B cell (primary cell): ENCODE results near the gene ELMOD3. TPM values are rescaled to one million over a fixed set of nuclear protein-coding genes. Genes with fewer than 3 reads are reported as not detected.
"Not testable (repeated sequence)": the region's sequence is repeated elsewhere in the genome, so short reads cannot be mapped to it uniquely, and the experiment has no call there.

ENCODE experiments used
- ATAC-seq: fragments of 200-7000 bp; cut with Tn5 transposase; one replicate; pipeline ENCODE4 v1.10.0; 2021; ENCODE audit warnings: low read depth, mild to moderate bottlenecking, moderate number of reproducible peaks, moderate library complexity
- CTCF ChIA-PET: fragments of 350-600 bp; sonication (Branson Sonifier 250); formaldehyde crosslinking; loops from one replicate; lab custom pipeline; 2021; ENCODE audit warnings: antibody characterized with exemption, inconsistent platforms; lab: Charles Lee
- POLR2A ChIA-PET: fragments of 350-600 bp; sonication (Branson Sonifier 250); formaldehyde crosslinking; loops from one replicate; lab custom pipeline; 2021; ENCODE audit warnings: antibody characterized with exemption; lab: Charles Lee
- DNase-seq: peaks from one replicate; pipeline ENCODE4 v3.0.0; 2013
- H2AFZ ChIP-seq: 2 replicates; pipeline ENCODE4 v1.6.1; 2012; ENCODE audit warnings: mild to moderate bottlenecking, low read depth, low read length; ENCODE audit not compliant: insufficient read depth, poor library complexity, severe bottlenecking
- H3K27ac ChIP-seq, 2 donors: 1 replicate in 1 of 2; 2 replicates in 1 of 2; pipeline ENCODE4 v1.5.1; 2012 to 2013; ENCODE audit warnings: low read length in 2 of 2, mild to moderate bottlenecking in 2 of 2, moderate library complexity in 1 of 2
- H3K27me3 ChIP-seq, 4 experiments: fragments of 200-600 bp in 1 of 4; sonication (generic) in 1 of 4; replicated peaks in 1 of 4; 1 replicate in 2 of 4; 2 replicates in 2 of 4; pipeline versions ENCODE4 v1.6.1 to v1.7.0; 2013 to 2016; ENCODE audit warnings: low read length in 3 of 4, mild to moderate bottlenecking in 2 of 4, mixed read lengths in 1 of 4, moderate library complexity in 1 of 4; ENCODE audit not compliant: insufficient read depth in 4 of 4, control insufficient read depth in 3 of 4; ENCODE audit errors: control extremely low read depth in 1 of 4
- H3K36me3 ChIP-seq, 2 experiments: replicated peaks in 1 of 2; 1 replicate in 1 of 2; 2 replicates in 1 of 2; pipeline versions ENCODE4 v1.6.1 to v1.7.1; 2013; ENCODE audit warnings: low read length in 1 of 2; ENCODE audit not compliant: insufficient read depth in 2 of 2, control insufficient read depth in 1 of 2; ENCODE audit errors: control extremely low read depth in 1 of 2, extremely low read depth in 1 of 2
- H3K4me1 ChIP-seq, 2 donors: fragments of 200-600 bp in 1 of 2; sonication (generic) in 1 of 2; 1 replicate in 1 of 2; 2 replicates in 1 of 2; pipeline versions ENCODE4 v1.5.1 to v1.6.1; 2013 to 2017; ENCODE audit warnings: low read length in 2 of 2; ENCODE audit not compliant: control insufficient read depth in 2 of 2, insufficient read depth in 2 of 2
- H3K4me2 ChIP-seq: replicated peaks from 2 replicates; pipeline ENCODE3; 2012; ENCODE audit warnings: mild to moderate bottlenecking, low read depth, low read length; ENCODE audit not compliant: poor library complexity, severe bottlenecking
- H3K4me3 ChIP-seq, 5 experiments: fragments of 200-600 bp in 1 of 5; sonication (generic) in 1 of 5; 1 replicate in 3 of 5; 2 replicates in 2 of 5; pipeline versions ENCODE4 v1.5.1 to v1.7.0; 2011 to 2016; ENCODE audit warnings: low read length in 4 of 5, mild to moderate bottlenecking in 4 of 5, low read depth in 2 of 5, control low read depth in 1 of 5, moderate library complexity in 1 of 5; ENCODE audit not compliant: insufficient read depth in 1 of 5; ENCODE audit errors: control extremely low read depth in 1 of 5, extremely low read depth in 1 of 5
- H3K79me2 ChIP-seq: fragments of 200-600 bp; sonication (generic); one replicate; pipeline ENCODE4 v1.6.0; 2016; ENCODE audit warnings: low read length; ENCODE audit not compliant: control insufficient read depth, insufficient read depth
- H3K9ac ChIP-seq: fragments of 200-600 bp; sonication (generic); 2 replicates; pipeline ENCODE4 v1.6.1; 2017; ENCODE audit warnings: mild to moderate bottlenecking, low read length, moderate library complexity
- H3K9me3 ChIP-seq, 3 donors: one replicate each; pipeline versions ENCODE4 v1.6.1 to v1.7.1; 2013; ENCODE audit warnings: low read length in 2 of 3; ENCODE audit not compliant: control insufficient read depth in 2 of 3, insufficient read depth in 1 of 3; ENCODE audit errors: control extremely low read depth in 1 of 3
- H4K20me1 ChIP-seq: 2 replicates; pipeline ENCODE4 v1.6.0; 2012; ENCODE audit warnings: mild to moderate bottlenecking, low read length; ENCODE audit not compliant: insufficient read depth, control insufficient read depth, poor library complexity, severe bottlenecking
- H3K27ac Mint-ChIP-seq: one replicate; pipeline ENCODE4 v1.8.0; 2021; ENCODE audit warnings: mixed read lengths
- H3K27me3 Mint-ChIP-seq: one replicate; pipeline ENCODE4 v1.8.0; 2021; ENCODE audit warnings: mixed read lengths
- H3K4me1 Mint-ChIP-seq: one replicate; pipeline ENCODE4 v1.8.0; 2021; ENCODE audit warnings: mixed read lengths
- H3K4me3 Mint-ChIP-seq: one replicate; pipeline ENCODE4 v1.8.0; 2021; ENCODE audit warnings: mixed read lengths
- H3K9me3 Mint-ChIP-seq: one replicate; pipeline ENCODE4 v1.8.0; 2022; ENCODE audit warnings: mixed read lengths; ENCODE audit not compliant: insufficient read depth
- EZH2 ChIP-seq: IDR thresholded peaks from 2 replicates; pipeline ENCODE4 v1.6.1; 2012; ENCODE audit warnings: borderline replicate concordance, low read depth, mild to moderate bottlenecking, moderate library complexity, low read length; ENCODE audit not compliant: insufficient read depth, poor library complexity, severe bottlenecking
- WGBS: methylation state at CpG from one replicate; pipeline ENCODE4 v1.1.5; 2013; ENCODE audit warnings: missing lambda C conversion rate; ENCODE audit not compliant: insufficient coverage; 5-methylcytosine and 5-hydroxymethylcytosine counted together
- intact Hi-C: fragments of 100-400 bp; cut with micrococcal nuclease; formaldehyde crosslinking; loops from one replicate; pipeline ENCODE4 v1.10.0; 2022
- polyA plus RNA-seq: library from polyadenylated mRNA; depleted of rRNA; stranded (reverse); fragments of >200 nt; gene quantifications from 2 replicates; pipeline ENCODE4 v1.2.3, GENCODE V29; 2012
- total RNA-seq, 2 donors: library from RNA; stranded (reverse); fragments of 120-200 nt in 1 of 2; gene quantifications; 1 replicate in 1 of 2; 2 replicates in 1 of 2; pipeline versions ENCODE4 v1.2.3 to v1.2.4, GENCODE V29; 2013 to 2022
- TF ChIP-seq, protein P1 (sequence below): fragments of 200-600 bp; IDR thresholded peaks from one replicate; pipeline ENCODE4 v1.8.0; 2022; ENCODE audit warnings: antibody characterized with exemption, mild to moderate bottlenecking

The ELMOD3 gene
- total and polyA plus RNA-seq, 2 donors (not counting 1 experiment from before 2014, with no cell fraction given): 34.3 to 57.6 TPM

DNA sequence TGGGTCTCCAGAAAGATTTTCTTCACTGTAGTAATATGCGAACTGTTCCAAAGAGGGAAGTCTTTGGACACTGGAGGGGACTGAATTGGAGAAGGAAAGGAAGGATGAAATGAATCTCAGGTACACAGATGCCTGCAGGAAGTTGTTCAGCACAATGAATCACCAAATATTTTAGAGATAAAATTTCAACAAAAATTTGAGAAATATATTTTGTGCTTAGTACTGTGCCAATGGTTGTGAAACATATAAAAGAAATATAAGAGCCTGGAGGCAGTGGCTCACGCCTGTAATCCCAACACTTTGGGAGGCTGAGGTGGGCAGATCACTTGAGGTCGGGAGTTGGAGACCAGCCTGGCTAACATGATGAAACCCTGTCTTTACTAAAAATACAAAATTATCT, 3.2 kb downstream of the ELMOD3 start:
- H3K36me3 ChIP-seq: peaks cover 2 to 18% of the 10 kb centered on the region in 2 experiments
- H3K4me3 ChIP-seq: no peak overlapping the region
- ChIA-PET POLR2A (interaction anchor here (0.7 to 1.2 kb wide), 2 partner anchors 25 to 30 kb away, joined by 4 to 6 read pairs; partner anchors contain the start of gene TGOLN2), CTCF (interaction anchor here (1.0 kb wide), 1 partner anchor 279 kb away, joined by 3 read pairs; no protein-coding TSS in a partner anchor)
- H3K9me3 ChIP-seq: no peaks in the 10 kb centered on the region
- Mint-ChIP-seq H3K27me3 (no peaks in the 10 kb centered on the region), H3K27ac (no peak overlapping the region), H3K4me1 (peaks cover 38% of the 10 kb centered on the region), H3K9me3 (no peaks in the 10 kb centered on the region), H3K4me3 (no peak overlapping the region)
- no peak overlapping the region for H2AFZ ChIP-seq
- H4K20me1 ChIP-seq: no peaks in the 10 kb centered on the region
- no peak for ATAC-seq
- no peak overlapping the region for H3K9ac ChIP-seq
- intact Hi-C loops: no loop called here
- peaks cover 19 to 26% of the 10 kb centered on the region in 2 donors for H3K4me1 ChIP-seq
- DNase-seq: no peak
- H3K27me3 ChIP-seq: no peaks in the 10 kb centered on the region
- TF ChIP-seq EZH2: no peak
- TF ChIP-seq, protein P1, sequence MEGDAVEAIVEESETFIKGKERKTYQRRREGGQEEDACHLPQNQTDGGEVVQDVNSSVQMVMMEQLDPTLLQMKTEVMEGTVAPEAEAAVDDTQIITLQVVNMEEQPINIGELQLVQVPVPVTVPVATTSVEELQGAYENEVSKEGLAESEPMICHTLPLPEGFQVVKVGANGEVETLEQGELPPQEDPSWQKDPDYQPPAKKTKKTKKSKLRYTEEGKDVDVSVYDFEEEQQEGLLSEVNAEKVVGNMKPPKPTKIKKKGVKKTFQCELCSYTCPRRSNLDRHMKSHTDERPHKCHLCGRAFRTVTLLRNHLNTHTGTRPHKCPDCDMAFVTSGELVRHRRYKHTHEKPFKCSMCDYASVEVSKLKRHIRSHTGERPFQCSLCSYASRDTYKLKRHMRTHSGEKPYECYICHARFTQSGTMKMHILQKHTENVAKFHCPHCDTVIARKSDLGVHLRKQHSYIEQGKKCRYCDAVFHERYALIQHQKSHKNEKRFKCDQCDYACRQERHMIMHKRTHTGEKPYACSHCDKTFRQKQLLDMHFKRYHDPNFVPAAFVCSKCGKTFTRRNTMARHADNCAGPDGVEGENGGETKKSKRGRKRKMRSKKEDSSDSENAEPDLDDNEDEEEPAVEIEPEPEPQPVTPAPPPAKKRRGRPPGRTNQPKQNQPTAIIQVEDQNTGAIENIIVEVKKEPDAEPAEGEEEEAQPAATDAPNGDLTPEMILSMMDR: no peak
- 100% methylated on average over 1 of the region's 3 CpGs for WGBS
- H3K4me2 ChIP-seq: no peak overlapping the region
- H3K79me2 ChIP-seq: peaks cover 48% of the 10 kb centered on the region
- H3K27ac ChIP-seq: no peak overlapping the region

DNA sequence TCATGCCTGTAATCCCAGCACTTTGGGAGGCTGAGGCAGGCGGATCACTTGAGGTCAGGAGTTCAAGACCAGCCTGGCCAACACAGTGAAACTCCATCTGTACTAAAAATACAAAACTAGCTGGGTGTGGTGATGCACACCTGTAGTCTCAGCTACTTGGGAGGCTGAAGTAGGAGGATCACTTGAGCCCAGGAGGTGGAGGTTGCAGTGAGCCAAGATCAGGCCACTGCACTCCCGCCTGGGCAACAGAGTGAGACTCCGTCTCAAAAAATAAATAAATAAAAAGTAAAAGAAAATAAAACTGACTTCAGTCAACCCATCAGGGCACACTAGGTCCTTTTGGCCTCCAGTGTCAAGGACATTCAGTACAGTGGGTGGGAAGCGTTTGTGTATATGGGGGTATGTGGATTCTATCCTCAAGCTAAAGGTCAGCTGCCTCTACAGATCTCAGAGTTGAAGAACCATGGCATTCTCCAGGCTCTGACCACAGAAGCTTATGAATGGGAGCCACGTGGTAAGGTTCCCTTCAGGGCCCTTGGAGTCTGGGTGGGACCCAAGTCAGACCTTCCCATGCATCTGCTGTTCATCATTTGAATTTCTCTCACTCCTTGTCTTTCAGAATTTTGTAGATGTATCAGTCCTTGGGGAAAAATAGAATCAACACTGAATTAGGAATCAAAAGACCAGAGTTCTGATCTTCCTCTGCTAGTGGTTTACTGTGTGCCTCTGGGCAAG, 8.3 kb downstream of the ELMOD3 start:
- H3K9ac ChIP-seq, H3K27ac Mint-ChIP-seq, H3K27me3 ChIP-seq, H3K4me2 ChIP-seq, POLR2A ChIA-PET, H3K4me3 ChIP-seq, CTCF ChIA-PET, intact Hi-C loops, H2AFZ ChIP-seq, H3K4me3 Mint-ChIP-seq, H3K4me1 ChIP-seq, H3K4me1 Mint-ChIP-seq, H3K27me3 Mint-ChIP-seq, ATAC-seq, H3K79me2 ChIP-seq, H3K9me3 Mint-ChIP-seq, H3K27ac ChIP-seq, H3K9me3 ChIP-seq, DNase-seq, H4K20me1 ChIP-seq: not testable (repeated sequence)
- WGBS: 100% methylated on average over 1 of the region's 5 CpGs
- peaks cover 2 to 22% of the 10 kb centered on the region in 2 experiments for H3K36me3 ChIP-seq
